Activated CD8-positive, alpha-beta T cell treated with anti-CD3 and anti-CD28 coated beads for 36 hours (primary cell): ENCODE data around the gene RCSD1. TPM values are rescaled to one million over a fixed set of nuclear protein-coding genes. Genes with fewer than 3 reads are reported as not detected.
A peak's percentile ranks its signal among the peaks of the same experiment; 100 is the strongest.

ENCODE experiments used
- ATAC-seq: fragments of 200-7000 bp; cut with Tn5 transposase; one replicate; pipeline ENCODE4 v1.10.0; 2021; ENCODE audit warnings: mild to moderate bottlenecking, moderate library complexity
- CTCF ChIA-PET: fragments of 350-600 bp; sonication (Branson Sonifier 250); formaldehyde crosslinking; loops from one replicate; lab custom pipeline; 2021; ENCODE audit warnings: antibody characterized with exemption; lab: Charles Lee
- POLR2A ChIA-PET: fragments of 350-600 bp; sonication (Branson Sonifier 250); formaldehyde crosslinking; loops from one replicate; lab custom pipeline; 2021; ENCODE audit warnings: antibody characterized with exemption; lab: Charles Lee
- DNase-seq: peaks from one replicate; pipeline ENCODE4 v3.0.0-alpha.2; 2020
- H3K27ac Mint-ChIP-seq: one replicate; pipeline ENCODE4 v1.8.0; 2021; ENCODE audit warnings: mild to moderate bottlenecking, mixed read lengths
- H3K27me3 Mint-ChIP-seq: one replicate; pipeline ENCODE4 v1.8.0; 2021; ENCODE audit warnings: mixed read lengths
- H3K36me3 Mint-ChIP-seq: one replicate; pipeline ENCODE4 v1.8.0; 2021; ENCODE audit warnings: low read depth, mixed read lengths
- H3K4me1 Mint-ChIP-seq: one replicate; pipeline ENCODE4 v1.8.0; 2021; ENCODE audit warnings: low read depth, mixed read lengths
- H3K4me3 Mint-ChIP-seq: one replicate; pipeline ENCODE4 v1.8.0; 2021; ENCODE audit warnings: mild to moderate bottlenecking, moderate library complexity, mixed read lengths
- H3K9me3 Mint-ChIP-seq: one replicate; pipeline ENCODE4 v1.8.0; 2021; ENCODE audit warnings: mixed read lengths
- CTCF ChIP-seq: fragments of 200-600 bp; IDR thresholded peaks from one replicate; pipeline ENCODE4 v1.8.0; 2022; ENCODE audit warnings: antibody characterized with exemption, mild to moderate bottlenecking
- intact Hi-C: fragments of 100-400 bp; cut with micrococcal nuclease; formaldehyde crosslinking; loops from one replicate; pipeline ENCODE4 v1.10.0; 2022
- total RNA-seq, 2 experiments: library from RNA; stranded (reverse); gene quantifications; one replicate each; pipeline ENCODE4 v1.2.3, GENCODE V29; 2021

Gene RCSD1
- total RNA-seq, 2 experiments from 2014 or later, result 66.4 to 67.9 TPM

GRCh38 chr1:167714098-167714438, 84.0 kb downstream of the RCSD1 start:
- Mint-ChIP-seq H3K9me3 (no peaks in the 10 kb centered on the region), H3K27ac (peak overlapping the region; percentile 95), H3K4me1 (peaks cover 20% of the 10 kb centered on the region), H3K36me3 (peaks cover 8% of the 10 kb centered on the region), H3K4me3 (peak overlapping the region; percentile 90), H3K27me3 (peaks cover 6% of the 10 kb centered on the region)
- no peak for DNase-seq
- no peak for TF ChIP-seq CTCF
- POLR2A ChIA-PET, result interaction anchor here (0.6 to 1.9 kb wide), 7 partner anchors 10 to 319 kb away, joined by 3 to 6 read pairs (median 3); partner anchors contain the start of gene RCSD1
- CTCF ChIA-PET, result interaction anchor here (1.0 to 4.2 kb wide), 8 partner anchors 26 to 161 kb away, joined by 3 to 20 read pairs (median 6); partner anchors contain the start of gene CREG1
- intact Hi-C loops, result loop anchor here (2.0 to 10.0 kb wide), 3 partner anchors 89 to 371 kb away; partner anchors contain the start of genes DCAF6 and MPC2
- peak; percentile 63 for ATAC-seq

GRCh38 chr1:167714439-167715156, 84.6 kb downstream of the RCSD1 start:
- H3K27ac Mint-ChIP-seq, result peak overlapping the region; percentile 95
- no peak for TF ChIP-seq CTCF
- ChIA-PET POLR2A (interaction anchor here (0.6 to 1.9 kb wide), 12 partner anchors 9 to 1664 kb away, joined by 3 to 9 read pairs (median 4); partner anchors contain the start of genes CREG1, DCAF6, MPC2 and RCSD1), CTCF (interaction anchor here (0.8 to 4.2 kb wide), 21 partner anchors 8 to 215 kb away, joined by 3 to 20 read pairs (median 4); partner anchors contain the start of gene CREG1)
- H3K27me3 Mint-ChIP-seq, result peaks cover 6% of the 10 kb centered on the region
- peak overlapping the region; percentile 90 for H3K4me3 Mint-ChIP-seq
- no peaks in the 10 kb centered on the region for H3K9me3 Mint-ChIP-seq
- H3K36me3 Mint-ChIP-seq, result peaks cover 8% of the 10 kb centered on the region
- ATAC-seq (peak; percentile 55), DNase-seq (peak; percentile 92)
- intact Hi-C loops, result loop anchor here (2.0 to 10.0 kb wide), 3 partner anchors 88 to 370 kb away; partner anchors contain the start of genes DCAF6 and MPC2
- peaks cover 23% of the 10 kb centered on the region for H3K4me1 Mint-ChIP-seq

GRCh38 chr1:167715157-167715999, 85.3 kb downstream of the RCSD1 start:
- POLR2A ChIA-PET, result interaction anchor here (0.6 to 1.9 kb wide), 10 partner anchors 8 to 1664 kb away, joined by 3 to 9 read pairs (median 4); partner anchors contain the start of genes CREG1, DCAF6 and MPC2
- CTCF ChIA-PET, result interaction anchor here (0.8 to 4.2 kb wide), 24 partner anchors 8 to 367 kb away, joined by 3 to 20 read pairs (median 4); partner anchors contain the start of gene CREG1
- DNase-seq (peak; percentile 95), ATAC-seq (peak; percentile 58)
- H3K27ac Mint-ChIP-seq, result peak overlapping the region; percentile 95
- H3K27me3 Mint-ChIP-seq, result peaks cover 6% of the 10 kb centered on the region
- TF ChIP-seq CTCF, result peak; percentile 87
- H3K9me3 Mint-ChIP-seq, result no peaks in the 10 kb centered on the region
- H3K4me3 Mint-ChIP-seq, result peak overlapping the region; percentile 90
- H3K36me3 Mint-ChIP-seq, result peaks cover 8% of the 10 kb centered on the region
- intact Hi-C loops, result loop anchor here (2.0 to 10.0 kb wide), 3 partner anchors 87 to 369 kb away; partner anchors contain the start of genes DCAF6 and MPC2
- peaks cover 28% of the 10 kb centered on the region for H3K4me1 Mint-ChIP-seq

- DNase-seq (no peak), ATAC-seq (no peak)
- peak overlapping the region; percentile 95 for H3K27ac Mint-ChIP-seq
- H3K4me1 Mint-ChIP-seq, result peaks cover 26% of the 10 kb centered on the region
- peaks cover 6% of the 10 kb centered on the region for H3K27me3 Mint-ChIP-seq
- ChIA-PET POLR2A (interaction anchor here (1.2 to 1.8 kb wide), 3 partner anchors 8 to 220 kb away, joined by 3 to 9 read pairs (median 6); partner anchors contain the start of genes DCAF6 and MPC2), CTCF (interaction anchor here (1.1 to 4.2 kb wide), 12 partner anchors 8 to 366 kb away, joined by 3 to 20 read pairs (median 6); partner anchors contain the start of gene CREG1)
- H3K4me3 Mint-ChIP-seq, result peak overlapping the region; percentile 90
- intact Hi-C loops, result loop anchor here (2.0 to 10.0 kb wide), 3 partner anchors 87 to 369 kb away; partner anchors contain the start of genes DCAF6 and MPC2
- peaks cover 8% of the 10 kb centered on the region for H3K36me3 Mint-ChIP-seq
- TF ChIP-seq CTCF, result no peak
- no peaks in the 10 kb centered on the region for H3K9me3 Mint-ChIP-seq
Measured at GRCh38 chr1:167716000-167716271, 85.9 kb downstream of the RCSD1 start.
